ENCODE results near the gene ARPC5L. TPM values are rescaled to one million over a fixed set of nuclear protein-coding genes. Genes with fewer than 3 reads are reported as not detected.

ARPC5L gene
- total RNA-seq, 1 donor from 2014 or later = 36.3 TPM

DNA sequence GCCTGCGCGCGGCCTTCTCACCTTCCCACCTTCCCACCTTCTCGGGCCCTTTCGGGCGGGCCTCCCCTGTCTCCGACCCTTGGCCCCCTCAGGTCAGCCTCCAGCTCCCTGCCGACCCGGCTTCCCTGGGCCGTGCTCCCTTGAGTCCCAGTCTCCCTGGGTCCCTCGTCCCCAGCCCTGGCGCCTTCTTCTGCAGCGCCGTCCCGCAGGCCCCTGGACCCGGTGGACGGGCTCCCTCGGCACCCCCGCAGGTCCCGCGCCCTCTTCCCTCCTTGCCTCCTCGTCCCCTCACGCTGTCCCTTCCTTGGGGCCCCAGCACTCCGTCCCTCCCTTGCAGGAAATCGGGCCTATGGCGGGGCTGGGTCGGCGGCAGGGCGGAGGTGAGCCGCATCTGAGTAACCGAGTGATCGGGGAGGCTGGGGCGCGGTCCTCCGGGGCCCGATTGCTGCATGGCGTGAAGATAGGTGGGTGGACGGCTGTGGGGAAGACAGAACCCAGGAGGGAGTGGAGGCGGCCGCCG is 7.6 kb downstream of the ARPC5L start:
- H3K27me3 ChIP-seq (ENCODE audit: control insufficient read depth, insufficient read depth, low read length) = no peaks in the 10 kb centered on the region
- TF ChIP-seq, protein P1, sequence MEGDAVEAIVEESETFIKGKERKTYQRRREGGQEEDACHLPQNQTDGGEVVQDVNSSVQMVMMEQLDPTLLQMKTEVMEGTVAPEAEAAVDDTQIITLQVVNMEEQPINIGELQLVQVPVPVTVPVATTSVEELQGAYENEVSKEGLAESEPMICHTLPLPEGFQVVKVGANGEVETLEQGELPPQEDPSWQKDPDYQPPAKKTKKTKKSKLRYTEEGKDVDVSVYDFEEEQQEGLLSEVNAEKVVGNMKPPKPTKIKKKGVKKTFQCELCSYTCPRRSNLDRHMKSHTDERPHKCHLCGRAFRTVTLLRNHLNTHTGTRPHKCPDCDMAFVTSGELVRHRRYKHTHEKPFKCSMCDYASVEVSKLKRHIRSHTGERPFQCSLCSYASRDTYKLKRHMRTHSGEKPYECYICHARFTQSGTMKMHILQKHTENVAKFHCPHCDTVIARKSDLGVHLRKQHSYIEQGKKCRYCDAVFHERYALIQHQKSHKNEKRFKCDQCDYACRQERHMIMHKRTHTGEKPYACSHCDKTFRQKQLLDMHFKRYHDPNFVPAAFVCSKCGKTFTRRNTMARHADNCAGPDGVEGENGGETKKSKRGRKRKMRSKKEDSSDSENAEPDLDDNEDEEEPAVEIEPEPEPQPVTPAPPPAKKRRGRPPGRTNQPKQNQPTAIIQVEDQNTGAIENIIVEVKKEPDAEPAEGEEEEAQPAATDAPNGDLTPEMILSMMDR (IDR thresholded peaks at IDR 0.05; ENCODE audit: insufficient read depth, low read length, poor library complexity, severe bottlenecking) = no peak
- H3K4me3 ChIP-seq (ENCODE audit: low read depth, low read length) = peak overlapping the region; percentile 97
- H3K36me3 ChIP-seq (ENCODE audit: control insufficient read depth, insufficient read depth, low read length) = peaks cover 4% of the 10 kb centered on the region
- no peak for DNase-seq (ENCODE audit: low read depth)

DNA sequence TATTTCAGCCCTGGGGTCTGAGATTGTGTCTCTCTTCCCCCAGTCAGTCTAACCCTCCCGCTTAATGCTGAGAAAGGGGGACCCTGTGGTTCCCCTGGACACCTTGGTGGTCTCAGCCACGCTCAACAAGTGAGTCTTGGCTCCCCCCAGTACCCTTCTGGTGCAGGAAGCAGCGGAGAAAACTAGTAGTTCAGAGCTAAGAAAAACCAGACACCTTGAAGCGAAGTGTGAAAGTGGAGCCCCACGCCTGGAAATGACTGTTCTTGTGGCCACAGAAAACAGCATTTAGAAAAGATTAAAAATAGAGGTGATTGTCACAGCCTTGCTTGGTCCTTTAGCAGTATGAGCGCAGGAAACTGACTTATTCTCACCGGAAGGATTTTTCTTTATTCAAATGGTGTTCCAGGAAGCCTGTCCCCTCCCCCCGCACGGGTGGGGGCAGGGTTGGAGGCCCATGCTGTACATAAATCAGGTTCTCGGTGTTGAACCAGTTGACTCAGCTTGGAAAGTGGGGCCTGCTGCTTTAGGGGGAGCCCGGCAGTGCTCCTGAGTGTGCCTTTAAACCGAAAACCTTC is 8.1 kb downstream of the ARPC5L start:
- peak overlapping the region; percentile 97 for H3K4me3 ChIP-seq (ENCODE audit: low read depth, low read length)
- DNase-seq (ENCODE audit: low read depth) = no peak
- no peaks in the 10 kb centered on the region for H3K27me3 ChIP-seq (ENCODE audit: control insufficient read depth, insufficient read depth, low read length)
- H3K36me3 ChIP-seq (ENCODE audit: control insufficient read depth, insufficient read depth, low read length) = peaks cover 4% of the 10 kb centered on the region
- TF ChIP-seq, protein P1 (IDR thresholded peaks at IDR 0.05; ENCODE audit: insufficient read depth, low read length, poor library complexity, severe bottlenecking) = no peak

DNA sequence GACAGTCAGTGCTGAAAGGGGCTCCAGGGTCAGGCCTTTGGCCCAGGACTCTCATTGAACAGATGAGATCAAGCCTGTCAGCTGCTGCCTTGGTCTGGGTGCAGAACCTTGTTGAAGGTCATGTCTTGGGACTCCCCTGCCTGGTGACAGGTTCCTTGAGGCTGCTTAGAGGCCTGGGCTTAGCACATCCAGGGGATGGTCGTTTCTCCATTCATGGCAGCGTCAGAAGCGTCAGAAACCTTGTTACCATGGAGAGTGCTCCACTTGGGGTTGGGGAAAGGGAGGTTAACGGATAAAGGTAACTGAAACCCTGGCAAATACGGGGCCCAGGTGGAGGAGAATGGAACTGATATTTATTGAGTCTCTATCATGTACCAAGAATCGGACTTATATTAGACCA is 8.8 kb downstream of the ARPC5L start:
- H3K4me3 ChIP-seq (ENCODE audit: low read depth, low read length) = peak overlapping the region; percentile 97
- H3K27me3 ChIP-seq (ENCODE audit: control insufficient read depth, insufficient read depth, low read length) = no peaks in the 10 kb centered on the region
- H3K36me3 ChIP-seq (ENCODE audit: control insufficient read depth, insufficient read depth, low read length) = peaks cover 6% of the 10 kb centered on the region
- TF ChIP-seq, protein P1 (IDR thresholded peaks at IDR 0.05; ENCODE audit: insufficient read depth, low read length, poor library complexity, severe bottlenecking) = no peak
- no peak for DNase-seq (ENCODE audit: low read depth)

DNA sequence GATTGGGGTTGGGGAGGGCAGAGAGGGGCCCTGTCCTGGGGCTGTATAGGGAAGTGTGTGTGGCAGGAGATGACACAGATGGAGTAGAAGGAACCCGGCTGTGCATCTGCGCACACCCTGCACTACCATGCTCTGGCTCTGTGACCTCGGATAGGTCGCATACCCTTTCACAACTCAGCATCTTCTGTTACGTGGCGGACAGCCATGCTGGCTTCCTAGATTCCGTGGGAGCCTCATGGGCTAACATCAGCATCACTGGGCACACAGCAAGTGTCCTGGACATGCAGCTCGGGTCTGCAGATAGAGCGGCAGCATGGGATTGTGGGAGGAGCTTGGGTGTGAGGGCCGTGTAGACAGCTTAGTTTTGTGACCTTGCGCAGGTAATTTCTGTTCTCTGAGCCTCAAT is 9.2 kb downstream of the ARPC5L start:
- TF ChIP-seq, protein P1 (IDR thresholded peaks at IDR 0.05; ENCODE audit: insufficient read depth, low read length, poor library complexity, severe bottlenecking) = no peak
- Histone ChIP-seq H3K36me3 (ENCODE audit: control insufficient read depth, insufficient read depth, low read length) (peaks cover 6% of the 10 kb centered on the region), H3K4me3 (ENCODE audit: low read depth, low read length) (no peak overlapping the region), H3K27me3 (ENCODE audit: control insufficient read depth, insufficient read depth, low read length) (no peaks in the 10 kb centered on the region)
- DNase-seq (ENCODE audit: low read depth) = no peak

DNA sequence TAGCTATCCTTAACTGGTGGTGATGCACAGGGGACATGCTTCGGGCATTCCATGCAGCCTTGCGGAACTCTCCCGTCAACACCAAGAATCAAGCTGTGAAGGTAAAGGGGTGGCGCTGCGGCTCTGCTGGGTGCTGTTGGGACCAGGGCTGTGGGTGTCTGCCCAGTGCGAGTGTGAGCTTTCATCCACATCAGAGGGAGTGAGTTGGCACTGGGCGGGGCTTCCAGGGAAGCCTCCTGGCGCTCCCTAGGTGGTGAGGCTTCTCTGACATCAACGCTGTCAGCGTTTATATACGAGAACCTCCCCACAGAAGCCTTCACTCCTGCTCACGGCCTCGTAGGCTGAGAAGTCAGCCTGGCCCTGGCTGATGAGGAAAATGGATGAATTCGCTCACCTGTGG is 11.7 kb downstream of the ARPC5L start:
- no peak overlapping the region for H3K4me3 ChIP-seq (ENCODE audit: low read depth, low read length)
- H3K36me3 ChIP-seq (ENCODE audit: control insufficient read depth, insufficient read depth, low read length) = peaks cover 8% of the 10 kb centered on the region
- TF ChIP-seq, protein P1 (IDR thresholded peaks at IDR 0.05; ENCODE audit: insufficient read depth, low read length, poor library complexity, severe bottlenecking) = no peak
- DNase-seq (ENCODE audit: low read depth) = no peak
- H3K27me3 ChIP-seq (ENCODE audit: control insufficient read depth, insufficient read depth, low read length) = no peaks in the 10 kb centered on the region

DNA sequence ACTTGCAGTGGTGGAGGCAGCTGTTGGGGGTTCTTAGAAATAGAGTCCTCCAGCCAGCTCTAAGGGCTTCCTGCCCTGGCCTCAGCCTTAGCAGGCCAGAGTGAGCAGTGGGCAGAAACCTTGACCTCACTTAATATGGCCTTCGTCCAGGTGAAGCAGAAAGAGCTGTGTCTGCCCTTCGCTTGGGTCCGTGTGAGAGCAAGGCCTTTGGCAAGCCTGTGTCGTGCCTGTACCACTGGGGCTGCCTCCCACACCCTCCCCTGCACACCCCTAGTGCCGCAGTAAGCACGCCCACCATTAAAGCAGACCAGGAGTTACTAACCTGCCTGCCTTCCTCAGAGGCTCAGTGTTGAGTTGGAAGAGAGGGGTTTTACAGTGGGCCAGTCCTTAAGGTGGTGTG is 13.6 kb downstream of the ARPC5L start:
- peaks cover 8% of the 10 kb centered on the region for H3K36me3 ChIP-seq (ENCODE audit: control insufficient read depth, insufficient read depth, low read length)

More for the DNA sequence above, 13.6 kb downstream of the ARPC5L start:
- Histone ChIP-seq H3K27me3 (ENCODE audit: control insufficient read depth, insufficient read depth, low read length) (no peaks in the 10 kb centered on the region), H3K4me3 (ENCODE audit: low read depth, low read length) (no peak overlapping the region)
- TF ChIP-seq, protein P1 (IDR thresholded peaks at IDR 0.05; ENCODE audit: insufficient read depth, low read length, poor library complexity, severe bottlenecking) = no peak
- no peak for DNase-seq (ENCODE audit: low read depth)

Measured in kidney epithelial cell (primary cell).